Dermis microvascular lymphatic vessel endothelial cell (primary cell): ENCODE results near the gene CCDC127. TPM values are rescaled to one million over a fixed set of nuclear protein-coding genes. Genes with fewer than 3 reads are reported as not detected.
"Not testable (repeated sequence)": the region's sequence is repeated elsewhere in the genome, so short reads cannot be mapped to it uniquely, and the experiment has no call there.

Experiments used
- DNase-seq, 2 donors: peaks; one replicate each; pipeline versions ENCODE4 v3.0.0 to v3.0.0-alpha.2; 2010; ENCODE audit warnings: low read depth in 2 of 2
- total RNA-seq: library from RNA; depleted of rRNA; stranded (reverse); fragments of >200 nt; gene quantifications from 2 replicates; pipeline ENCODE4 v1.2.1, GENCODE V29; 2014

Gene CCDC127
- total RNA-seq, 1 donor from 2014 or later, result 3.6 TPM

- DNase-seq, result no peak
These were observed 14.0 kb downstream of the CCDC127 start for GRCh38 chr5:204001-204400.

- no peak for DNase-seq
These were observed 14.6 kb downstream of the CCDC127 start for GRCh38 chr5:203246-203930.

- no peak for DNase-seq
These were observed 16.3 kb downstream of the CCDC127 start for GRCh38 chr5:201672-202071.

GRCh38 chr5:200985-201384, 17.0 kb downstream of the CCDC127 start:
- no peak for DNase-seq

GRCh38 chr5:199950-200645, 17.9 kb downstream of the CCDC127 start:
- DNase-seq, result no peak

GRCh38 chr5:199197-199949, 18.6 kb downstream of the CCDC127 start:
- no peak for DNase-seq

- no peak for DNase-seq
These were observed 19.3 kb downstream of the CCDC127 start for GRCh38 chr5:198516-199196.

GRCh38 chr5:197892-198489, 20.0 kb downstream of the CCDC127 start:
- no peak for DNase-seq

- not testable (repeated sequence) for DNase-seq
These were observed 20.9 kb downstream of the CCDC127 start for GRCh38 chr5:197031-197430.

- DNase-seq, result no peak
These were observed 21.6 kb downstream of the CCDC127 start for GRCh38 chr5:196350-196749.

- DNase-seq, result no peak
These were observed 22.4 kb downstream of the CCDC127 start for GRCh38 chr5:195401-196160.

- DNase-seq, result no peak
These were observed 23.2 kb downstream of the CCDC127 start for GRCh38 chr5:194603-195209.

- no peak for DNase-seq
These were observed 23.9 kb downstream of the CCDC127 start for GRCh38 chr5:194102-194501.

- no peak for DNase-seq
These were observed 24.8 kb downstream of the CCDC127 start for GRCh38 chr5:192970-193831.

GRCh38 chr5:192691-192969, 25.3 kb downstream of the CCDC127 start:
- no peak for DNase-seq

GRCh38 chr5:191949-192690, 25.8 kb downstream of the CCDC127 start:
- no peak for DNase-seq

- DNase-seq, result no peak
These were observed 26.7 kb downstream of the CCDC127 start, which contains the start of gene LRRC14B for GRCh38 chr5:191036-191948. Gene LRRC14B, plus strand, starts transcription at chr5:191495. Its CDS starts 44 bp downstream, at chr5:191539.
